ENCODE measurements around the gene DYNLT5.
"Not testable (repeated sequence)": the region's sequence is repeated elsewhere in the genome, so short reads cannot be mapped to it uniquely, and the experiment has no call there.

The DYNLT5 gene

DNA sequence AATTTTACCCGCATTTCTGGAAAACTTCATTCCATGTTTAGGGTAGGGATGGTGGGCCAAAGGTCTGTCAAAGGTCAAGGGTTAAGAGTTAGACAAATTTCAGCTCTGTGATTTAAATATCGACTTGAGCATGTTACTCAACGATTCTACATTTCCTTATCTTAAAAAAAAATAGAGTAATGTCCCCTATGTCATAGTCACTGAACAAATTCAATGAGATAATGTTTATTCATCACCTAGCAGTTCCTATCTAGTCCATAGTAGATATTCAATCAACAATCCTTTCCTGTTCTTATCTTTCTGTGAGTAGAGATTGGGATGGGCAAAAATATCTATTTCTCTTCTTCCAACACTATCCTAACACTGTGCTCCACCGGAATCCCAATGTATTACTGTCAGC lies 1.1 kb upstream of the DYNLT5 start:
- DNase-seq: no peak

DNA sequence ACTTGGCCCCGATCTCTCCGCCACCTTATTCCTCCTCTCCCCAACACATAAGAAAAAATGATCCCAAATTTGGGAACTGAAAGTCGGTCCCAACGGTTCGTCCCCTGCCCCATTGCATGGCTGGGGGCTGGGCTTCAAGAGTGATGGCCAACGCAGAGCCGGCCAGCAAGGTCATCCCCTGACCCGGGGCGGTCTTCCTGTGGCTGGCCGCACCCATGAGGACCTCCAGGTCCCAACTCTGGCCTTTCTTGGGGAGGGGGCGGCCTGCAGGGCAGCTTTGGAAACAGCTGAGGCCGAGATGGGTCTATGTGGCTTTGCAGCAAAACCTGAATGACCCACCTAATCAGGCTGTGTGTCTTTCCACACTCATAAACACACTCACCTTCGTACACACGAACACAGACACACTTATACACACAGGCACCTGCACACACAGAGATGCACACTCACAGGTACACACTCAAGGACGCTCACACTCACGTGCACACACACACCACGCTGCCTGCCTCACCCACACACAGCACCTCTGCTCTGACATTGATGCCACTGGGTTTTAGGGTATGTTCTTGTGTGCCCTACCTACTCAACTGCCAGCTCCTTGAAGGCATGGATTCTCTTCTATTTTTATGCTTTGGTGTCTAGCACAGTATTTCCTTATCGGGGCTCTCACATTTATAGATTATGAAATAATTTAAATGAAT lies 562 bp downstream of the DYNLT5 start:
- DNase-seq: no peak

GRCh38 chr1:66757722-66758240 lies 5.5 kb downstream of the DYNLT5 start:
- DNase-seq: no peak

- DNase-seq: no peak
These were observed 6.0 kb downstream of the DYNLT5 start for GRCh38 chr1:66758241-66758755.

DNA sequence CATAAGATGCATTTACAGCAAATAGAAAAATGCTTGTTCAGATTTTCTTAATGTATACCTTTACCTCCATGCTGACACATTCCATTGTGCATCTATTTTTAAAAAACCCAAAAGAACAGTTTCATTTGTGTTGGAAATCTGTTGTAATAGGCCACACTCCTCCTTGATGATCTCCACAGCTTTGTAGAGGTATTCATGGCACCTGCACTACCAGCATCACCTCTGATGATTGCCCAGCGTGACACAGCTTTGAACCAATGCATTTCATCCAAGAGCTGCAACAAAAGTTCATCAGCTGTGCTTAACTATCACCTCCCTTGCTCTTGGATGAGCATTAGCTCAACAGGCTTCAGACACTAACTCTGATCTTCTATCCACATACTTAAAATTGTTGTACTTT lies 8.2 kb downstream of the DYNLT5 start:
- no peak for DNase-seq

- DNase-seq: no peak
These were observed 9.0 kb downstream of the DYNLT5 start for GRCh38 chr1:66761221-66761620.

GRCh38 chr1:66764994-66765578 lies 12.8 kb downstream of the DYNLT5 start:
- DNase-seq: peak; percentile 32 to 72

DNA sequence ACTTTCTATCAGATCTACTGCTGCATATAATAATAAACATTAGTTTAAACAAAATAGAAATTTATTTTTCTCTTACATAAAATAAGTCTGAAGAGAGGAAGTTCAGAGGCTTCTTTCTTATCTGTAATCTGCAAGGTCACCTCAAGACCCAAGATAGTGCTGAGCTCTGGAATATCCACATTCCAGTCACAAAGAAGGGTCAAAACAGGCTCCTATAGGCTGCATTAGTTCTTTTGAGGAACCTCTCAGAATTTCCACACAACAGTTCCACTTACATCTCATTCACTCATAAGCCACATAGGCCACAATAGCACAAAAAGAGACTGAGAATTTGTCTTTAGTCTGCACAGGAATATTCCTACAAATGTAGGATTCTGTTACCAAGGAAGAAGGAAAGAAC lies 15.4 kb downstream of the DYNLT5 start:
- no peak for DNase-seq

DNA sequence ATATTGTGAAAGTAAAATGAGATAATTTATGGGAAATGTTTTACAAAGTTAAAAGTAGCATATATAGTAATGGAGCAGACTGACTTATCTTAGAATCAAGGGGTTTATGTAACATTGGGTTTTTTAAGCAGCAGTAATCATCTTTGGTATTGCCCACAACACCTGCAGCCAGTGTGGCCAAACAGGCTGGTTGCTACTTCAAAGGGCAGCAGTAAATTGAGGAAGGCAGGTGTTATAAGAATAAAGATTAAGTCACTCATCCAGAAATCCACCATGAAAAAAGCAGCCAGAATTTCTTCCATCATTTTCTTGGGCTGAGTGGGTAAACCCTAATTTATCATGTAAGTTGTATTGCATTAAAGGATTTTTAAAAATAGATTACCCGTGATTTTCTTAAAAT lies 16.7 kb downstream of the DYNLT5 start:
- no peak for DNase-seq

DNA sequence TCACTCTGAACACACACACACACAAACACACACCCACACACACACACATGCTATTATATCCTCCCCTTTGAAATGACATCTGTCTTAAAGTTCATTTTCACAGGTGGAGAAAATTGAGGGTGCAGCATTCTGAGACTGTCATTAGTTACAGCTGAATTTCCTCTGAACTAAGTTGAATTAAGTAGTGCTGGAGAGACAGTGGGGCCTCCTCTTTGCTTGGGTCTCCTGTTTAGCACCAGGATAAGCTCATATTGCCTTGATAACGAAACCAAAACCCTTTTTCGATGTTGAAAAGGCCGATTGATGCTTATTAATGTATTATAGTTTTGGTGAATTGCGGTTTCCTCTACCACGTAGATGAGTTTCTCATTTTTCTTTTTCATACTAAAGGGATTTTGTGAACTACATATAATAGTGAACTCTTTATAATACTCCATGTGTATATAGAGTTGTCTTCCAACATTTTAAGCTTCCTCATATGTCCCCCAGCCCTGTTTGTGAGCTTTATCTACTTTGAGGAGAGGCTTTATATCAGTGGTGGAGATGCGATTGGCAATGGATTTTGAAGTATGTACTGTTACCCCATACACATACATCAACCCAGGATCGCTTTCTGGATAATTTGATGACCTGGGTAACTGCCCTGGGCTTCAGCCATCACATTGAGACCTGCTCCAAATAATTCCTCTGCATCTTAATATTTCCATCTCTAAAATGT lies 17.4 kb downstream of the DYNLT5 start:
- no peak for DNase-seq

GRCh38 chr1:66770240-66770639 lies 18.0 kb downstream of the DYNLT5 start:
- no peak for DNase-seq

GRCh38 chr1:66770694-66771093 lies 18.4 kb downstream of the DYNLT5 start:
- DNase-seq: no peak

- DNase-seq: no peak
These were observed 21.0 kb downstream of the DYNLT5 start for GRCh38 chr1:66773227-66773626.

DNA sequence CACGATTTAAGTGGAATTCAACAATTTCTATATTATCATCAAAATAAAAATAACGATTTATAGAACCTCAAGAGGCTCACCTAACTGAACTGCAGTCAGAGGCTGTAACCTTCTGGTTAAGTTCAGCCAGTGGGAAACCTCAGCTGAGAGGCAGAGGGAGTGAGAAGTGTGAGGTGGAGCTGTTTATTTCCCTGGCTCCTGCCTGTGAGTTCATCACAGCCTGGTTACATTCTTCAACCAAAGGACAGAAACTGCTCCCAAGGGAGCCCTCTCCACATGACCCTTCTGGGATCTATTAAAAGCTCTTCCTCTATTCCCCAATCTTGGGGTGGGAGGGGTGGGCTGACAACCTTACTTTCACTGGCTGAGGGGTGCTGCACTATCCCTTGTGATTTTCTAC lies 22.2 kb downstream of the DYNLT5 start:
- no peak for DNase-seq

GRCh38 chr1:66775646-66776045 lies 23.4 kb downstream of the DYNLT5 start:
- no peak for DNase-seq

GRCh38 chr1:66777831-66778230 lies 25.6 kb downstream of the DYNLT5 start:
- no peak for DNase-seq

GRCh38 chr1:66778266-66778665 lies 26.0 kb downstream of the DYNLT5 start:
- DNase-seq: no peak

- DNase-seq: no peak
These were observed 26.7 kb downstream of the DYNLT5 start for GRCh38 chr1:66778969-66779368.

DNA sequence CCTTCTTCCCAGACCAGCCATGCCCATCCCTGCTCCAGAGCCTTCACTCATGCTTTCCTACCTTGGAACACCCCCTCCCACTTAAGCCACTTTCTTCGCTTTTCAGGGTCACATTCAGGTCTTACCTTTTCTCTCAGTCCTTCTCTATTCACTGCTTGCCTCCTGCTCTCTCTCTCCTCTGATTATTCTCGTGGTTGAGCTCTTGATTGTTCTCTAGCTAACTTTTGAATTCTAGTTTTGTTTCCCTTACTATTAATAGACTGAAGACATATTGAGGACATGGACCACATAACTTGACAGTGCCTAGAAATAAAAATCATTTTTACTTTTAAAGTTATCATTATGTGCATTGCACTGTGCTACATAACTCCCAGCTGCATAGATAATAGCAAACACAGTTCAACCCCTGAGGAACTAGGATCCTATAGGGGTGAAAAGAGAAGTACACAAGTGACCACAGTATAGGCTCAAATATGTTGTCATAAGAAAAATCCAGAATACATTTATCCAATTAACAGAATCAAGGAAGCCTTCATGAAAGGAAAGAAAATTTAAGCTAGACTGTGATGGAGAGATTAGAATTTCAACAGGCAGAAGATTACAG lies 27.3 kb downstream of the DYNLT5 start:
- DNase-seq: no peak

DNA sequence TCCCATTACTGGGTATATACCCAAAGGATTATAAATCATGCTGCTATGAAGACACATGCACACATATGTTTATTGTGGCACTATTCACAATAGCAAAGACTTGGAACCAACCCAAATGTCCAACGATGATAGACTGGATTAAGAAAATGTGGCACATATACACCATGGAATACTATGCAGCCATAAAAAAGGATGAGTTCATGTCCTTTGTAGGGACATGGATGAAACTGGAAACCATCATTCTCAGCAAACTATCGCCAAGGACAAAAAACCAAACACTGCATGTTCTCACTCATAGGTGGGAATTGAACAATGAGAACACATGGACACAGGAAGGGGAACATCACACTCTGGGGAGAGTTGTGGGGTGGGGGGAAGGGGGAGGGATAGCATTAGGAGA lies 33.5 kb downstream of the DYNLT5 start:
- not testable (repeated sequence) for DNase-seq

DNA sequence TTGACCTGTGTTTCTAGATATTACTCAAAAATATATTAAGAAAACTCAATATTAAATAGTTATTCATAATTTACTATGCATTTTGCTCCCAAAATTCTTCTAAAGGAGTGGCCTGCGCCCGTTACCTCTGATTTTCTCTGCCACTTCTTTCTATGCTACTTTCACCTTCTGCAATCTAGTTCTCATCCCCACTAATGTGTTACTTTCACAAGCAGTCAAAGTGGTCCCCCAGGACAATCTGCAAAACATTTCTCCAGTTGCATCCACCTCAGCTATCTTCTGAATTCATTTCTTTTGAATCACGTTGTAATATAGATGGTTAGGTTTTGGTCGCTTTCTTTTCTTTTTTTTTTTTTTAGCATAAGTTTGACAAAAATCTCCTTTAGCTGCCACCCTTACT lies 35.4 kb downstream of the DYNLT5 start:
- no peak for DNase-seq

DNA sequence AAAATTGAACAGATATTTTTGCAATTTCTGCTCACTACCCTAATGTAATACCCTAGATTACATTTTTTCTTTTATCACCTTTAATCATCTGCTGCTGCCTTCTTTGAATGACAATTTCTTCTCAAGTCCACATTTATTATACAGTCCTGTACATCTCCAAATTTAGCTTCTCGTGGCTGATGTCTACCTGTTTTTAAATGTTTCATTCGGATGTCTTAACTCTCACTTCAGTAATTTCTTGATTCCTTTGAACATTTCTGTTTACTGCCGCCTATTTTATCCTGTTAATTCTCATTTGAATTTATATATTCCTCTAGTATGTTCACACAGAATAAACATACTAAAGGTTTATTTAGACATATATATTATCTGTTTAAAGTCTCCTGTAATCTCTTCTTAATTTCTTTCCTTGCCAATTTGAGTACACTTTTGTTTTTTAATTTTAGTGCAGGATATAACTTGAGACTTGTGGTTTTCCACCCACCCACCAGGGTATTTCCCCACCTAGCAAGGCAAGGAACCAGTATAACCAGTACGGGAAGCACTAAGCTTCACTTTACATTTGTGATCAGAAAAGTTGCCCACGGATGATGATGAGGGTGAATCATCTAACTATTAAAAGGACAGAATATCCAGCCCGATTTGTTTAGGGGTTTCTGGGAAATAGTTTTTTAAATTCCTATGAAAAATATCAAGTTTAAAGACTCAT lies 36.1 kb downstream of the DYNLT5 start:
- peak; percentile 21 to 46 for DNase-seq
